Gastrocnemius medialis (tissue), 4 donors: ENCODE results near the gene CAPZA2.

Experiments used
- CTCF ChIP-seq, 5 experiments: fragments of 450-650 bp in 3 of 5; fragments of 200-600 bp in 2 of 5; sonication (generic) in 2 of 5; IDR thresholded peaks in 4 of 5; conservative IDR thresholded peaks in 1 of 5; 1 replicate in 4 of 5; 2 replicates in 1 of 5; pipeline ENCODE4 v1.5.1; 2016 to 2019; ENCODE audit warnings: antibody characterized with exemption in 5 of 5, mild to moderate bottlenecking in 3 of 5, moderate library complexity in 3 of 5
- POLR2A ChIP-seq, 2 donors: fragments of 450-650 bp; IDR thresholded peaks; one replicate each; pipeline ENCODE4 v1.6.1; 2017; ENCODE audit warnings: antibody characterized with exemption in 2 of 2, mild to moderate bottlenecking in 2 of 2, moderate library complexity in 2 of 2

GRCh38 chr7:116863936-116864500 is 1.6 kb downstream of the CAPZA2 start:
- TF ChIP-seq POLR2A (IDR thresholded peaks at IDR 0.05) = no peak
- TF ChIP-seq CTCF (IDR thresholded peaks at IDR 0.05 in 4 of 5, conservative IDR thresholded peaks at IDR 0.05 in 1 of 5) = no peak
